HK-2 (cell line): ENCODE data around the gene NCAPG.
"Not testable (repeated sequence)": the region's sequence is repeated elsewhere in the genome, so short reads cannot be mapped to it uniquely, and the experiment has no call there.

ENCODE experiments used
- DNase-seq: peaks from one replicate; pipeline ENCODE4 v3.0.0-alpha.2; 2018; ENCODE audit not compliant: unreplicated experiment

Gene NCAPG

GRCh38 chr4:17797808-17798207 lies 13.0 kb upstream of the NCAPG start:
- no peak for DNase-seq

- DNase-seq: no peak
Measured at GRCh38 chr4:17805580-17806155, 5.1 kb upstream of the NCAPG start.

- DNase-seq: no peak
Measured at GRCh38 chr4:17807446-17807845, 3.3 kb upstream of the NCAPG start.

- DNase-seq: no peak
Measured at GRCh38 chr4:17809667-17810066, 1.1 kb upstream of the NCAPG start.

GRCh38 chr4:17811078-17811603 lies 362 bp downstream of the NCAPG start:
- DNase-seq: no peak

GRCh38 chr4:17812125-17812524 lies 1.3 kb downstream of the NCAPG start:
- DNase-seq: no peak

- no peak for DNase-seq
Measured at GRCh38 chr4:17812801-17813200, 2.0 kb downstream of the NCAPG start.

- no peak for DNase-seq
Measured at GRCh38 chr4:17814140-17814539, 3.4 kb downstream of the NCAPG start.

- DNase-seq: no peak
Measured at GRCh38 chr4:17816142-17816541, 5.4 kb downstream of the NCAPG start.

- DNase-seq: no peak
Measured at GRCh38 chr4:17817027-17817426, 6.2 kb downstream of the NCAPG start.

GRCh38 chr4:17823871-17824669 lies 13.3 kb downstream of the NCAPG start:
- DNase-seq: no peak

GRCh38 chr4:17846266-17846665 lies 35.5 kb downstream of the NCAPG start:
- DNase-seq: no peak

- DNase-seq: not testable (repeated sequence)
Measured at GRCh38 chr4:17850295-17850694, 39.5 kb downstream of the NCAPG start.

- no peak for DNase-seq
Measured at GRCh38 chr4:17851959-17852358, 41.2 kb downstream of the NCAPG start.

- no peak for DNase-seq
Measured at GRCh38 chr4:17854036-17854435, 43.3 kb downstream of the NCAPG start.

- no peak for DNase-seq
Measured at GRCh38 chr4:17859793-17860406, 49.1 kb downstream of the NCAPG start.

GRCh38 chr4:17861906-17862305 lies 51.1 kb downstream of the NCAPG start:
- DNase-seq: not testable (repeated sequence)

GRCh38 chr4:17865866-17866363 lies 55.1 kb downstream of the NCAPG start:
- no peak for DNase-seq

- no peak for DNase-seq
Measured at GRCh38 chr4:17866810-17867209, 56.0 kb downstream of the NCAPG start.

- DNase-seq: no peak
Measured at GRCh38 chr4:17867276-17867675, 56.5 kb downstream of the NCAPG start.

GRCh38 chr4:17869327-17869726 lies 58.5 kb downstream of the NCAPG start:
- no peak for DNase-seq

- DNase-seq: no peak
Measured at GRCh38 chr4:17875402-17876070, 64.8 kb downstream of the NCAPG start.
